ENCODE data around the gene OAS3. TPM values are rescaled to one million over a fixed set of nuclear protein-coding genes. Genes with fewer than 3 reads are reported as not detected.

OAS3 gene
- total RNA-seq, 2 donors from 2014 or later: 11.9 to 13.7 TPM

DNA sequence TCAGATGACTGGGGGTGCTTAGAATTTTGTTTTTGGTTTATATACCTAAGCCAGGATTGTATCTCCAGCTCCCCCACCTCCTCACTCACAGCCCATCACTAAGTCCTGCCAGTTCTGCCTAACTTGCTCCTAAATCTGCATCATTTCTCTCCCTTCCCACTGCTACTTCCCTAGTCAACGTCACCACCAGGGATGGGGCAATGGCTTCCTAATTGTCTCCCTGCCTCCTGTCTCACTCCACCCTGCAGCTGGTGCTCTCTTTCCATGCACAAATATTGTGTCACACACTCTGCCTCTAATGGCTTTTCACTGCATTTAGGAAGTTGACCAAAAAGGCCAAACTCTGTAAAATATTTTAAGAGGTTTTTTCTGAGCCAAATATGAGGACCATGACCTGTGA, 51.5 kb downstream of the OAS3 start:
- DNase-seq (ENCODE audit: low spot score): no peak

DNA sequence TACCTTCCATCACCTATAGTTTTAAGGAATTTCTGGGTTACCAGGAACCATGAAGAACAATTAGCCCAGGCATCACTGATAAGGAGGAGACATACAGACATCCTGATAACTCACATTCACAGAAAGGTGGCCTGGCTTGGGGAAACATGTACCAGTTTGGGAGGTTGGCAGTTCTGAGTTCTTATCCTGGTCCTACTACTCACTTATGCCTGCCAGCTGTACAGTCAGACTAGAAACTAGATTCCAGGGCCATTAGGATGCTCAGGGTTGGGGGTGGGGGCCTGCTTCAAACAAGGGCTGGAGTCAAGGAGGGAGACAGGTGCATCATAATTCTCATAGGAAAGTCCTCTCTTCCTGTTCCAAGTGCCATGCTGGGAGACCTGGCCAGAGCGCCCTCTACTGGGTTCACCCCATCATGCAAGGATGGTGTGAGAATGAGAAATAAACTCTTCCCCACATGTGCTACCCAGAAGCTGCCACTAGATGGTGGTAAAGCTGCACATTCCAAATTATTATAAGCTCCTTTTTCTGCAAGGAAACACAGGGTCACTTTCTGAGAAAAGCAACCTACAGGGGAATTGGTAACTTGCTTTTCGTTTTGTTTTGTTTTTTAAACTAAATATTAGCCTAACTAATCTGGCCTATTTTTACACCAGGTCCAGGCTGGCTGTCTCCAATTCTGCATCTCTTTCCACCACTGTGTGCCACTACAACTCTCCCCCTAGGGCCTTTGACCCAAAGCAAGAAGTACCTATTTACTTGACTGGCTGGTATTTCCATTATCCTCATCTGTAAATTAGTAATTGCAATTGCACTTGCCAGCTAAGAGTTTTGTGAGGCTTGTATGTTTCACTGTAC, 54.5 kb downstream of the OAS3 start:
- Histone ChIP-seq H3K36me3 (no peaks in the 10 kb centered on the region), H3K4me1 (ENCODE audit: control insufficient read depth in 1 of 2, low read depth in 2 of 2) (no peaks in the 10 kb centered on the region), H3K4me3 (no peak overlapping the region), H3K27ac (no peak overlapping the region), H3K27me3 (replicated peaks; ENCODE audit: insufficient read depth) (no peaks in the 10 kb centered on the region), H3K9me3 (no peaks in the 10 kb centered on the region)
- ATAC-seq (ENCODE audit: insufficient number of reproducible peaks, low FRiP score, low read depth) (no peak), DNase-seq (ENCODE audit: low spot score) (no peak)
- TF ChIP-seq, protein P1, sequence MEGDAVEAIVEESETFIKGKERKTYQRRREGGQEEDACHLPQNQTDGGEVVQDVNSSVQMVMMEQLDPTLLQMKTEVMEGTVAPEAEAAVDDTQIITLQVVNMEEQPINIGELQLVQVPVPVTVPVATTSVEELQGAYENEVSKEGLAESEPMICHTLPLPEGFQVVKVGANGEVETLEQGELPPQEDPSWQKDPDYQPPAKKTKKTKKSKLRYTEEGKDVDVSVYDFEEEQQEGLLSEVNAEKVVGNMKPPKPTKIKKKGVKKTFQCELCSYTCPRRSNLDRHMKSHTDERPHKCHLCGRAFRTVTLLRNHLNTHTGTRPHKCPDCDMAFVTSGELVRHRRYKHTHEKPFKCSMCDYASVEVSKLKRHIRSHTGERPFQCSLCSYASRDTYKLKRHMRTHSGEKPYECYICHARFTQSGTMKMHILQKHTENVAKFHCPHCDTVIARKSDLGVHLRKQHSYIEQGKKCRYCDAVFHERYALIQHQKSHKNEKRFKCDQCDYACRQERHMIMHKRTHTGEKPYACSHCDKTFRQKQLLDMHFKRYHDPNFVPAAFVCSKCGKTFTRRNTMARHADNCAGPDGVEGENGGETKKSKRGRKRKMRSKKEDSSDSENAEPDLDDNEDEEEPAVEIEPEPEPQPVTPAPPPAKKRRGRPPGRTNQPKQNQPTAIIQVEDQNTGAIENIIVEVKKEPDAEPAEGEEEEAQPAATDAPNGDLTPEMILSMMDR (IDR thresholded peaks at IDR 0.05): peak; percentile 64

More for the DNA sequence above, 51.5 kb downstream of the OAS3 start:
- H3K36me3 ChIP-seq: no peaks in the 10 kb centered on the region
- H3K9me3 ChIP-seq: no peaks in the 10 kb centered on the region
- no peaks in the 10 kb centered on the region for H3K27me3 ChIP-seq (replicated peaks; ENCODE audit: insufficient read depth)
- TF ChIP-seq, protein P1 (IDR thresholded peaks at IDR 0.05): no peak
- no peaks in the 10 kb centered on the region for H3K4me1 ChIP-seq (ENCODE audit: control insufficient read depth in 1 of 2, low read depth in 2 of 2)
- no peak overlapping the region for H3K4me3 ChIP-seq
- ATAC-seq (ENCODE audit: insufficient number of reproducible peaks, low FRiP score, low read depth): no peak
- H3K27ac ChIP-seq: no peak overlapping the region

DNA sequence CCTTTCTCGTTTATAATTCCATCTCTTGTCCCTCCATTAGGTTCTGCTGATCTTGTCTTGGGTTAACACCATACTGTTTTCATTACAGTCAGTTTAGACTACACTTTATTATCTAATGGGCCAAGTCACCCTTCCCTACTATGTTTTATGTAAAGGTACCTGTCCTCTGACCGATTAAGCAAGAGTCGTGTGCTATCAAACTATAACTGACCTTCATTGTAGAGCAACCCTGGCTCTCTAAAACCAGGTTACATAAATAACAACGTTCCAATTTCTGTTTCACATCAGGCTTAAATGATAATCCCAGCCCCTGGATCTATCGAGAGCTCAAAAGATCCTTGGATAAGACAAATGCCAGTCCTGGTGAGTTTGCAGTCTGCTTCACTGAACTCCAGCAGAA, 56.7 kb downstream of the OAS3 start:
- Histone ChIP-seq H3K4me3 (no peak overlapping the region), H3K36me3 (peaks cover 9% of the 10 kb centered on the region), H3K27ac (no peak overlapping the region), H3K9me3 (no peaks in the 10 kb centered on the region), H3K4me1 (ENCODE audit: control insufficient read depth in 1 of 2, low read depth in 2 of 2) (no peaks in the 10 kb centered on the region), H3K27me3 (replicated peaks; ENCODE audit: insufficient read depth) (no peaks in the 10 kb centered on the region)
- DNase-seq (ENCODE audit: low spot score) (no peak), ATAC-seq (ENCODE audit: insufficient number of reproducible peaks, low FRiP score, low read depth) (no peak)
- TF ChIP-seq, protein P1 (IDR thresholded peaks at IDR 0.05): no peak

DNA sequence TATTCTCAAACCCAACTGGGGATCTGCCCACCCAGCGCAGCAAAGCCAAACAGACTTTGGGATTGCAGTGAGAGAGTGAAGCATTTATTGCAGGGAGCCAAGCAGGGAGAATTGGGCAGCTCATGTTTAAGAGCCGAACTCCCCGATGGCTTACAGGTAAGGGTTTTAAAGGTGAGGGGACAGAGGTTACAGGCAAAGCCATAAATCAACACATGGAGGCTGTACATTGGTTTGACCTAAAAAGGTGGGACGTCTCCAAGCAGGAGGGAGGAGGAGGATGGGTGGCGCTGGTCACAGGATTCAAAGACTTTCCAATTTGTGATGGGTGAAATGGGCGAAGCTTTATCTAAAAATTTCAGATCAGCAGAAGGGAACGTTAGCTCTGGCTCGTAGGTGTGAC, 58.2 kb downstream of the OAS3 start:
- no peaks in the 10 kb centered on the region for H3K4me1 ChIP-seq (ENCODE audit: control insufficient read depth in 1 of 2, low read depth in 2 of 2)
- TF ChIP-seq, protein P1 (IDR thresholded peaks at IDR 0.05): no peak
- no peak for ATAC-seq (ENCODE audit: insufficient number of reproducible peaks, low FRiP score, low read depth)

DNA sequence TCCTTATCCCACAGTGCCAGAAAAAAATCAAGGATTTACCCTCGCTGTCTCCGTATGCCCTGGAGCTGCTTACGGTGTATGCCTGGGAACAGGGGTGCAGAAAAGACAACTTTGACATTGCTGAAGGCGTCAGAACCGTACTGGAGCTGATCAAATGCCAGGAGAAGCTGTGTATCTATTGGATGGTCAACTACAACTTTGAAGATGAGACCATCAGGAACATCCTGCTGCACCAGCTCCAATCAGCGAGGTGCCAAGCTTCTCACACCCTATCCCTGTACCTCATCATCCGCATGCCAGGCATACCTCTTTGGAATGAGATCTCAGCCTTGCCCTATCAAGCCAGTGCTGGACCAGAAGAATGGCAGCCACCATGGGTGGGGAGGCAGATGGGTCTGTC, 59.2 kb downstream of the OAS3 start:
- no peaks in the 10 kb centered on the region for H3K9me3 ChIP-seq
- H3K4me1 ChIP-seq (ENCODE audit: control insufficient read depth in 1 of 2, low read depth in 2 of 2): no peaks in the 10 kb centered on the region
- DNase-seq (ENCODE audit: low spot score) (no peak), ATAC-seq (ENCODE audit: insufficient number of reproducible peaks, low FRiP score, low read depth) (no peak)
- peaks cover 9% of the 10 kb centered on the region for H3K36me3 ChIP-seq
- H3K27me3 ChIP-seq (replicated peaks; ENCODE audit: insufficient read depth): no peaks in the 10 kb centered on the region
- TF ChIP-seq, protein P1 (IDR thresholded peaks at IDR 0.05): no peak
- H3K27ac ChIP-seq: no peak overlapping the region
- H3K4me3 ChIP-seq: no peak overlapping the region

More for the DNA sequence above, 58.2 kb downstream of the OAS3 start:
- Histone ChIP-seq H3K27me3 (replicated peaks; ENCODE audit: insufficient read depth) (no peaks in the 10 kb centered on the region), H3K9me3 (no peaks in the 10 kb centered on the region), H3K27ac (no peak overlapping the region), H3K4me3 (no peak overlapping the region), H3K36me3 (peaks cover 9% of the 10 kb centered on the region)
- DNase-seq (ENCODE audit: low spot score): no peak
